Measurements from ENCODE around the gene GALNT7. TPM values are rescaled to one million over a fixed set of nuclear protein-coding genes. Genes with fewer than 3 reads are reported as not detected.
A peak's percentile ranks its signal among the peaks of the same experiment; 100 is the strongest.

Gene GALNT7
- total RNA-seq, 1 donor from 2014 or later = 24.7 TPM

DNA sequence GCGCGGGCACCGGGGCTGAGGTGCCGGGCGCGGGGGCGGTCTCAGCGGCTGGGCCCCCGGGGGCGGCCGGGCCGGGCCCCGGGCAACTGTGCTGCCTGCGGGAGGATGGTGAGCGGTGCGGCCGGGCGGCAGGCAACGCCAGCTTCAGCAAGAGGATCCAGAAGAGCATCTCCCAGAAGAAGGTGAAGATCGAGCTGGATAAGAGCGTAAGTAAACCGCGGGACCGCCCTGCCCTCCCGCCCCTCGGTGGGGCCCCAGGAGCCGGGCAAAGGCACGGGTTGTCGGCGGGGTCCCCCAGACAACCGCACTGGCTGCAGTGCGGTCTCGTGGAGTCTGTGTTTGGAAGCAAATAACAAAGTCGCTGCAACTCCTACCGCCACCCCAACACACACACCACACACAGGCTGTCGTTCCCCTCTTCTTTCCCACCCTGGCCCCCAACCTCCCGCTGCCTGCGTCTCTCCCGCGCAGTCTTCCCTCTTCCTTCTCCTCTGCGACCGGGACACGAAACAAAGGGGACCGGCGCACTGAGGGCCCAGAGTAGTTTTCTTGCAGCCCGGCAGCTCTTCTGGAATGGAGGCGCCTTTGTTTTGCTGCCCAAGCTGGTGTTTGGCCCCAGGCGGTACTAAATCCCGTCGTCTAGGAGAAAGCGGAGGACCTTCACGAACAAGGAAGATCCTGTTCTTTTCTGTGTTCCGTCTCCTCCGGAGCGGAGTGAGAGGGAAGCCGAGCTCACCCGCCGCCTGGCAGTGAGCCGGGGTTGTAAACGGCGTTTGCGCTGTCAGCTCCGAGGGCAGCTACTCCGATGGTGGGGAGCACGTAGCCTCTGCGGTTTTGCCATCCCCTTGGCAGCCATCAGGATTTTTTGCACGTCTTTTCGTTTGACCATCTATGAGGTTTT is 202.9 kb downstream of the GALNT7 start:
- Histone ChIP-seq H3K27me3 (ENCODE audit: control insufficient read depth, insufficient read depth, low read length) (no peaks in the 10 kb centered on the region), H3K4me3 (ENCODE audit: low read depth, low read length) (peak overlapping the region; percentile 95), H3K36me3 (ENCODE audit: control insufficient read depth, insufficient read depth, low read length) (peaks cover 2% of the 10 kb centered on the region)
- TF ChIP-seq, protein P1, sequence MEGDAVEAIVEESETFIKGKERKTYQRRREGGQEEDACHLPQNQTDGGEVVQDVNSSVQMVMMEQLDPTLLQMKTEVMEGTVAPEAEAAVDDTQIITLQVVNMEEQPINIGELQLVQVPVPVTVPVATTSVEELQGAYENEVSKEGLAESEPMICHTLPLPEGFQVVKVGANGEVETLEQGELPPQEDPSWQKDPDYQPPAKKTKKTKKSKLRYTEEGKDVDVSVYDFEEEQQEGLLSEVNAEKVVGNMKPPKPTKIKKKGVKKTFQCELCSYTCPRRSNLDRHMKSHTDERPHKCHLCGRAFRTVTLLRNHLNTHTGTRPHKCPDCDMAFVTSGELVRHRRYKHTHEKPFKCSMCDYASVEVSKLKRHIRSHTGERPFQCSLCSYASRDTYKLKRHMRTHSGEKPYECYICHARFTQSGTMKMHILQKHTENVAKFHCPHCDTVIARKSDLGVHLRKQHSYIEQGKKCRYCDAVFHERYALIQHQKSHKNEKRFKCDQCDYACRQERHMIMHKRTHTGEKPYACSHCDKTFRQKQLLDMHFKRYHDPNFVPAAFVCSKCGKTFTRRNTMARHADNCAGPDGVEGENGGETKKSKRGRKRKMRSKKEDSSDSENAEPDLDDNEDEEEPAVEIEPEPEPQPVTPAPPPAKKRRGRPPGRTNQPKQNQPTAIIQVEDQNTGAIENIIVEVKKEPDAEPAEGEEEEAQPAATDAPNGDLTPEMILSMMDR (IDR thresholded peaks at IDR 0.05; ENCODE audit: insufficient read depth, low read length, severe bottlenecking) = no peak
- FAIRE-seq (no peak), DNase-seq (ENCODE audit: low read depth) (peak; percentile 60)

Other genes starting within 250 kb of the GALNT7 start
- 27.9 and 53.8 TPM in 2 replicates for gene HMGB2, start 165.5 kb downstream of the GALNT7 start, total RNA-seq
- gene SAP30, start 202.1 kb downstream of the GALNT7 start, total RNA-seq = 5.9 and 11.1 TPM in 2 replicates
- not detected in 2 replicates for gene SCRG1, start 230.3 kb downstream of the GALNT7 start, total RNA-seq

Measured in bronchial epithelial cell (primary cell).